Subcutaneous abdominal adipose tissue (tissue), 5 donors: ENCODE measurements around the gene PRR7.

Source experiments
- H3K27ac ChIP-seq: one replicate; pipeline ENCODE4 v1.7.0; 2013; ENCODE audit warnings: low read depth, mild to moderate bottlenecking, inconsistent platforms, low read length, moderate library complexity
- H3K27me3 ChIP-seq, 5 donors: one replicate each; pipeline ENCODE4 v1.7.0; 2013; ENCODE audit warnings: low read length in 5 of 5, inconsistent platforms in 1 of 5; ENCODE audit not compliant: control insufficient read depth in 5 of 5, insufficient read depth in 4 of 5
- H3K36me3 ChIP-seq, 5 donors: one replicate each; pipeline ENCODE4 v1.7.0; 2013; ENCODE audit warnings: low read length in 5 of 5; ENCODE audit not compliant: control insufficient read depth in 5 of 5, insufficient read depth in 5 of 5
- H3K4me1 ChIP-seq, 5 donors: one replicate each; pipeline ENCODE4 v1.7.0; 2013; ENCODE audit warnings: low read length in 5 of 5, mild to moderate bottlenecking in 3 of 5, moderate library complexity in 1 of 5; ENCODE audit not compliant: control insufficient read depth in 5 of 5, insufficient read depth in 5 of 5
- H3K4me3 ChIP-seq, 5 donors: one replicate each; pipeline ENCODE4 v1.7.0; 2013; ENCODE audit warnings: low read length in 5 of 5, low read depth in 1 of 5
- H3K9ac ChIP-seq, 5 donors: one replicate each; pipeline ENCODE4 v1.7.0; 2013; ENCODE audit warnings: low read length in 5 of 5, mild to moderate bottlenecking in 4 of 5, moderate library complexity in 3 of 5
- H3K9me3 ChIP-seq, 5 donors: one replicate each; pipeline ENCODE4 v1.7.0; 2013; ENCODE audit warnings: low read length in 5 of 5; ENCODE audit not compliant: control insufficient read depth in 5 of 5
- donor health status: healthy.
- donor health status: healthy.
- donor health status: healthy.
- donor health status: healthy.
- donor health status: healthy.

PRR7 gene

GRCh38 chr5:177505075-177505474 lies 58.5 kb downstream of the PRR7 start:
- peaks cover 2 to 40% (median 10%) of the 10 kb centered on the region in 5 donors for H3K4me1 ChIP-seq
- H3K27ac ChIP-seq, result no peak overlapping the region
- peaks cover 0 to 24% (median 0%) of the 10 kb centered on the region in 5 donors for H3K36me3 ChIP-seq
- H3K27me3 ChIP-seq, result no peaks in the 10 kb centered on the region
- H3K9ac ChIP-seq, result no peak overlapping the region
- no peak overlapping the region for H3K4me3 ChIP-seq
- no peaks in the 10 kb centered on the region for H3K9me3 ChIP-seq
